IMR-90 (cell line): ENCODE results near the gene RANBP9. TPM values are rescaled to one million over a fixed set of nuclear protein-coding genes. Genes with fewer than 3 reads are reported as not detected.

Source experiments
- ATAC-seq: fragments of 200-7000 bp; cut with Tn5 transposase; 2 replicates; pipeline ENCODE4 v1.9.1; 2020; ENCODE audit warnings: low read depth, mild to moderate bottlenecking, moderate library complexity
- BruUV-seq: library from RNA; stranded (reverse); fragments of 400-500 nt; replicated peaks from 2 replicates; lab custom pipeline; 2021; lab: Mats Ljungman, UMichigan
- CTCF ChIA-PET: fragments of 300-600 bp; formaldehyde crosslinking; extraction: SDS; loops from one replicate; lab custom pipeline; 2021; ENCODE audit warnings: antibody characterized with exemption; lab: Yijun Ruan, JAX
- POLR2A ChIA-PET: fragments of 300-600 bp; sonication (Branson Sonifier 250); formaldehyde crosslinking; loops from one replicate; lab custom pipeline; 2022; ENCODE audit warnings: antibody characterized with exemption; ENCODE audit not compliant: unreplicated experiment; lab: Charles Lee
- DNase-seq: peaks from one replicate; pipeline ENCODE4 v3.0.0; 2013
- H2AFZ ChIP-seq: replicated peaks from 2 replicates; pipeline ENCODE3; 2013; ENCODE audit warnings: low read length, mild to moderate bottlenecking; ENCODE audit not compliant: poor library complexity
- H2AK5ac ChIP-seq: 2 replicates; pipeline ENCODE4 v1.6.1; 2013; ENCODE audit warnings: low read depth, low read length, inconsistent platforms
- H2AK9ac ChIP-seq: replicated peaks from 2 replicates; pipeline ENCODE3; 2013; ENCODE audit warnings: mild to moderate bottlenecking, low read depth, low read length, moderate library complexity; ENCODE audit not compliant: poor library complexity
- H2BK120ac ChIP-seq: 2 replicates; pipeline ENCODE4 v1.6.1; 2013; ENCODE audit warnings: low read depth, low read length, inconsistent platforms
- H2BK15ac ChIP-seq: 3 replicates; pipeline ENCODE4 v1.6.1; 2013; ENCODE audit warnings: low read depth, low read length, inconsistent platforms
- H2BK20ac ChIP-seq: 2 replicates; pipeline ENCODE4 v1.6.1; 2013; ENCODE audit warnings: low read depth, mild to moderate bottlenecking, inconsistent platforms, low read length, moderate library complexity
- H2BK5ac ChIP-seq: 2 replicates; pipeline ENCODE4 v1.6.1; 2013; ENCODE audit warnings: mild to moderate bottlenecking, low read depth, low read length, inconsistent platforms; ENCODE audit not compliant: poor library complexity, severe bottlenecking
- H3K14ac ChIP-seq: replicated peaks from 2 replicates; pipeline ENCODE4 v1.6.1; 2013; ENCODE audit warnings: low read depth, low read length, inconsistent platforms
- H3K18ac ChIP-seq: 2 replicates; pipeline ENCODE4 v1.6.1; 2013; ENCODE audit warnings: low read depth, low read length, control low read depth
- H3K23ac ChIP-seq: 2 replicates; pipeline ENCODE4 v1.6.1; 2013; ENCODE audit warnings: low read depth, low read length, inconsistent platforms
- H3K27ac ChIP-seq: 2 replicates; pipeline ENCODE4 v1.5.1; 2013; ENCODE audit warnings: mild to moderate bottlenecking, control low read depth, low read length; ENCODE audit not compliant: insufficient read depth
- H3K27me3 ChIP-seq: 2 replicates; pipeline ENCODE4 v1.6.1; 2013; ENCODE audit warnings: low read length; ENCODE audit not compliant: control insufficient read depth, insufficient read depth
- H3K36me3 ChIP-seq: 2 replicates; pipeline ENCODE4 v1.6.1; 2013; ENCODE audit warnings: low read length, mixed read lengths; ENCODE audit not compliant: control insufficient read depth, insufficient read depth
- H3K4ac ChIP-seq: 2 replicates; pipeline ENCODE4 v1.6.1; 2013; ENCODE audit warnings: low read depth, low read length, inconsistent platforms
- H3K4me1 ChIP-seq: 2 replicates; pipeline ENCODE4 v1.6.1; 2013; ENCODE audit warnings: low read length, mixed read lengths; ENCODE audit not compliant: control insufficient read depth, insufficient read depth
- H3K4me2 ChIP-seq: 2 replicates; pipeline ENCODE4 v1.6.1; 2013; ENCODE audit warnings: low read depth, mild to moderate bottlenecking, control low read depth, low read length, moderate library complexity
- H3K4me3 ChIP-seq: 2 replicates; pipeline ENCODE4 v1.5.1; 2013; ENCODE audit warnings: low read depth, mild to moderate bottlenecking, control low read depth, low read length, moderate library complexity; ENCODE audit not compliant: insufficient read depth
- H3K56ac ChIP-seq: 2 replicates; pipeline ENCODE4 v1.6.1; 2013; ENCODE audit warnings: low read length, inconsistent platforms; ENCODE audit not compliant: insufficient read depth; ENCODE audit errors: extremely low read depth
- H3K79me1 ChIP-seq, 2 experiments: 2 replicates each; pipeline ENCODE4 v1.6.1; 2013; ENCODE audit warnings: low read length in 2 of 2, inconsistent platforms in 1 of 2, low read depth in 1 of 2
- H3K9ac ChIP-seq: 2 replicates; pipeline ENCODE4 v1.6.1; 2013; ENCODE audit warnings: low read depth, low read length, control low read depth
- H3K9me1 ChIP-seq: 2 replicates; pipeline ENCODE4 v1.6.1; 2013; ENCODE audit warnings: low read length, inconsistent platforms; ENCODE audit not compliant: insufficient read depth
- H3K9me3 ChIP-seq: 2 replicates; pipeline ENCODE4 v1.6.1; 2013; ENCODE audit warnings: low read length; ENCODE audit not compliant: control insufficient read depth, insufficient read depth
- H4K20me1 ChIP-seq: 2 replicates; pipeline ENCODE4 v1.6.1; 2013; ENCODE audit warnings: low read length, inconsistent platforms; ENCODE audit not compliant: insufficient read depth
- H4K5ac ChIP-seq: 2 replicates; pipeline ENCODE4 v1.6.1; 2013; ENCODE audit warnings: mild to moderate bottlenecking, low read depth, low read length, control low read depth
- H4K8ac ChIP-seq, 2 experiments: 2 replicates each; pipeline ENCODE4 v1.6.1; 2013; ENCODE audit warnings: low read depth in 2 of 2, low read length in 2 of 2, control low read depth in 1 of 2, inconsistent platforms in 1 of 2
- H4K91ac ChIP-seq: 2 replicates; pipeline ENCODE4 v1.6.1; 2013; ENCODE audit warnings: low read depth, low read length, inconsistent platforms; ENCODE audit not compliant: insufficient read depth
- BHLHE40 ChIP-seq: fragments of 150-350 bp; IDR thresholded peaks from 2 replicates; pipeline ENCODE4 v1.6.1; 2016; ENCODE audit warnings: mild to moderate bottlenecking, low read depth, low read length
- CEBPB ChIP-seq: IDR thresholded peaks from 2 replicates; pipeline ENCODE4 v1.6.1; 2012; ENCODE audit warnings: low read depth, low read length, improper control_type of control experiment
- CHD1 ChIP-seq: IDR thresholded peaks from 2 replicates; pipeline ENCODE4 v1.6.1; 2012; ENCODE audit warnings: low read depth, low read length, improper control_type of control experiment
- CTCF ChIP-seq: conservative IDR thresholded peaks from 2 replicates; pipeline ENCODE4 v1.5.1; 2012; ENCODE audit warnings: mild to moderate bottlenecking, low read depth, low read length, improper control_type of control experiment
- ELK1 ChIP-seq: fragments of 150-350 bp; IDR thresholded peaks from 2 replicates; pipeline ENCODE4 v1.6.1; 2016; ENCODE audit warnings: low read depth, mild to moderate bottlenecking, low read length, moderate library complexity, borderline replicate concordance
- FOS ChIP-seq: fragments of 150-350 bp; IDR thresholded peaks from 2 replicates; pipeline ENCODE4 v1.6.1; 2016; ENCODE audit warnings: low read depth, low read length
- MAFK ChIP-seq: IDR thresholded peaks from 2 replicates; pipeline ENCODE4 v1.6.1; 2012; ENCODE audit warnings: low read depth, low read length, improper control_type of control experiment
- MAZ ChIP-seq: IDR thresholded peaks from 2 replicates; pipeline ENCODE4 v1.6.1; 2012; ENCODE audit warnings: low read depth, mild to moderate bottlenecking, low read length, improper control_type of control experiment, moderate library complexity, borderline replicate concordance
- MXI1 ChIP-seq: IDR thresholded peaks from 2 replicates; pipeline ENCODE4 v1.6.1; 2012; ENCODE audit warnings: low read depth, mild to moderate bottlenecking, low read length, moderate library complexity, borderline replicate concordance
- NFE2L2 ChIP-seq: fragments of 150-350 bp; IDR thresholded peaks from 2 replicates; pipeline ENCODE4 v1.6.1; 2016; ENCODE audit warnings: low read depth, mild to moderate bottlenecking, low read length
- POLR2A ChIP-seq: IDR thresholded peaks from 2 replicates; pipeline ENCODE4 v1.6.1; 2012; ENCODE audit warnings: mild to moderate bottlenecking, low read depth, low read length
- RAD21 ChIP-seq: IDR thresholded peaks from 2 replicates; pipeline ENCODE4 v1.6.1; 2012; ENCODE audit warnings: low read length, improper control_type of control experiment
- RCOR1 ChIP-seq: IDR thresholded peaks from 2 replicates; pipeline ENCODE4 v1.6.1; 2012; ENCODE audit warnings: mild to moderate bottlenecking, low read length, improper control_type of control experiment; ENCODE audit not compliant: insufficient replicate concordance
- RFX5 ChIP-seq: IDR thresholded peaks from 2 replicates; pipeline ENCODE4 v1.8.0; 2012; ENCODE audit warnings: low read depth, mild to moderate bottlenecking, low read length, moderate library complexity
- SMC3 ChIP-seq: fragments of 150-350 bp; IDR thresholded peaks from 2 replicates; pipeline ENCODE4 v1.6.1; 2016; ENCODE audit warnings: low read depth, mild to moderate bottlenecking, antibody characterized with exemption, low read length, moderate library complexity
- USF2 ChIP-seq: fragments of 150-350 bp; IDR thresholded peaks from 2 replicates; pipeline ENCODE4 v1.6.1; 2017; ENCODE audit warnings: mild to moderate bottlenecking, antibody characterized with exemption, low read length, low read depth
- WGBS, 2 experiments: methylation state at CpG; one replicate each; pipeline versions ENCODE4 v1.1.5 to v1.1.7; 2013; ENCODE audit warnings: missing lambda C conversion rate in 2 of 2; ENCODE audit not compliant: insufficient read length in 1 of 2; ENCODE audit errors: extremely low coverage in 2 of 2; 5-methylcytosine and 5-hydroxymethylcytosine counted together
- dilution Hi-C: fragments of 300-500 bp; cut with HindIII; formaldehyde crosslinking; loops from one replicate; pipeline ENCODE4 v1.14.3; 2018; ENCODE audit warnings: low sequenced_read_pairs; ENCODE audit not compliant: unreplicated experiment
- in situ Hi-C: fragments of 300-500 bp; cut with MboI; formaldehyde crosslinking; loops from 3 replicates; pipeline ENCODE4 v1.14.3; 2019; ENCODE audit warnings: low sequenced_read_pairs, inconsistent platforms, mixed read lengths
- intact Hi-C: fragments of 100-400 bp; cut with micrococcal nuclease; formaldehyde crosslinking; loops from 2 replicates; pipeline ENCODE4 v1.10.0; 2022
- polyA plus RNA-seq, 3 experiments: library from polyadenylated mRNA; depleted of rRNA; stranded (reverse); fragments of >200 nt; gene quantifications; 2 replicates each; pipeline ENCODE4 v1.2.3, GENCODE V29; 2012; ENCODE audit warnings: low replicate concordance in 1 of 3
- total RNA-seq: library from RNA; depleted of rRNA; stranded (reverse); fragments of >200 nt; gene quantifications from 2 replicates; pipeline ENCODE4 v1.2.3, GENCODE V29; 2012

RANBP9 gene
- total and polyA plus RNA-seq, 2 of the 4 experiments (the other 2 are of a cell fraction), result 17.7 to 27.8 TPM

- no peak overlapping the region for H3K4ac ChIP-seq
- DNase-seq, result no peak
- no peak overlapping the region for H2BK5ac ChIP-seq
- no peak overlapping the region for H2BK20ac ChIP-seq
- H2AK5ac ChIP-seq, result no peak overlapping the region
- peaks cover 3% of the 10 kb centered on the region for H3K9me1 ChIP-seq
- H3K79me1 ChIP-seq, result peaks cover 20 to 57% of the 10 kb centered on the region in 2 experiments
- dilution Hi-C loops (no loop called here), intact Hi-C loops (loop anchor here (5.0 kb wide), 1 partner anchor 35 kb away; no protein-coding TSS in a partner anchor), in situ Hi-C loops (no loop called here)
- H3K14ac ChIP-seq, result no peak overlapping the region
- no peak overlapping the region for H4K91ac ChIP-seq
- H3K9me3 ChIP-seq, result no peaks in the 10 kb centered on the region
- H3K56ac ChIP-seq, result no peak overlapping the region
- BruUV-seq, result no TSS peak
- H4K5ac ChIP-seq, result no peak overlapping the region
- H3K4me2 ChIP-seq, result no peak overlapping the region
- no peak overlapping the region for H4K8ac ChIP-seq
- H3K4me3 ChIP-seq, result no peak overlapping the region
- no peak overlapping the region for H2AFZ ChIP-seq
- WGBS, 2 experiments, result no CpG with 5 or more reads among the region's 3 CpGs
- no peak overlapping the region for H2AK9ac ChIP-seq
- no peak for TF ChIP-seq BHLHE40
- TF ChIP-seq USF2, result no peak
- TF ChIP-seq RFX5, result no peak
- no peak for TF ChIP-seq POLR2A
- no peak for TF ChIP-seq RAD21
- no peak for TF ChIP-seq NFE2L2
- TF ChIP-seq CTCF, result no peak
- TF ChIP-seq ELK1, result no peak
- no peak for TF ChIP-seq MAZ
- no peak for TF ChIP-seq CHD1
- TF ChIP-seq FOS, result no peak
- no peak for TF ChIP-seq MAFK
- TF ChIP-seq RCOR1, result no peak
- no peak for TF ChIP-seq SMC3
- no peak for TF ChIP-seq CEBPB
- TF ChIP-seq MXI1, result no peak
- no peak overlapping the region for H3K23ac ChIP-seq
- H3K18ac ChIP-seq, result no peak overlapping the region
- no peak overlapping the region for H3K9ac ChIP-seq
- no peak overlapping the region for H2BK120ac ChIP-seq
- ChIA-PET POLR2A (no interaction called here), CTCF (interaction anchor here (0.6 kb wide), 1 partner anchor 10 kb away, joined by 3 read pairs; no protein-coding TSS in a partner anchor)
- no peaks in the 10 kb centered on the region for H3K36me3 ChIP-seq
- ATAC-seq, result no peak
- peaks cover 5% of the 10 kb centered on the region; the same call in 1 of the 2 replicates for H3K4me1 ChIP-seq
- no peak overlapping the region for H2BK15ac ChIP-seq
- H3K27me3 ChIP-seq, result no peaks in the 10 kb centered on the region
- H4K20me1 ChIP-seq, result peaks cover 49% of the 10 kb centered on the region
- H3K27ac ChIP-seq, result no peak overlapping the region
Observed at GRCh38 chr6:13662651-13663334, 48.8 kb downstream of the RANBP9 start.
